HUES48 (cell line): ENCODE results near the gene LRRK1.

Source experiments
- H3K27ac ChIP-seq: one replicate; pipeline ENCODE4 v1.7.0; 2013; ENCODE audit warnings: low read depth, low read length, inconsistent platforms
- H3K27me3 ChIP-seq: 2 replicates; pipeline ENCODE4 v1.6.1; 2013; ENCODE audit warnings: mild to moderate bottlenecking, low read length; ENCODE audit not compliant: control insufficient read depth, insufficient read depth
- H3K36me3 ChIP-seq: 2 replicates; pipeline ENCODE4 v1.6.1; 2013; ENCODE audit warnings: low read length; ENCODE audit not compliant: control insufficient read depth, insufficient read depth
- H3K4me1 ChIP-seq: 2 replicates; pipeline ENCODE4 v1.6.1; 2013; ENCODE audit warnings: mild to moderate bottlenecking, low read length; ENCODE audit not compliant: control insufficient read depth, insufficient read depth
- H3K4me3 ChIP-seq: 2 replicates; pipeline ENCODE4 v1.5.1; 2013; ENCODE audit warnings: mild to moderate bottlenecking, low read depth, low read length
- H3K9ac ChIP-seq: 2 replicates; pipeline ENCODE4 v1.6.1; 2013; ENCODE audit warnings: mild to moderate bottlenecking, low read depth, low read length, moderate library complexity
- H3K9me3 ChIP-seq: 2 replicates; pipeline ENCODE4 v1.6.1; 2013; ENCODE audit warnings: low read length; ENCODE audit not compliant: control insufficient read depth, insufficient read depth

Gene LRRK1

GRCh38 chr15:101085311-101085700, 166.1 kb downstream of the LRRK1 start:
- Histone ChIP-seq H3K36me3 (no peaks in the 10 kb centered on the region), H3K27ac (no peak overlapping the region), H3K4me1 (no peaks in the 10 kb centered on the region), H3K27me3 (no peaks in the 10 kb centered on the region), H3K9me3 (no peaks in the 10 kb centered on the region), H3K9ac (no peak overlapping the region), H3K4me3 (no peak overlapping the region)

GRCh38 chr15:101086394-101087171, 167.4 kb downstream of the LRRK1 start:
- Histone ChIP-seq H3K27me3 (no peaks in the 10 kb centered on the region), H3K27ac (no peak overlapping the region), H3K9me3 (no peaks in the 10 kb centered on the region), H3K4me1 (no peaks in the 10 kb centered on the region), H3K9ac (no peak overlapping the region), H3K36me3 (no peaks in the 10 kb centered on the region), H3K4me3 (no peak overlapping the region)

- Histone ChIP-seq H3K9me3 (no peaks in the 10 kb centered on the region), H3K27me3 (no peaks in the 10 kb centered on the region), H3K36me3 (no peaks in the 10 kb centered on the region), H3K4me1 (no peaks in the 10 kb centered on the region), H3K27ac (no peak overlapping the region), H3K4me3 (no peak overlapping the region), H3K9ac (no peak overlapping the region)
Measured at GRCh38 chr15:101087172-101087769, 168.1 kb downstream of the LRRK1 start.

GRCh38 chr15:101088271-101088670, 169.1 kb downstream of the LRRK1 start:
- Histone ChIP-seq H3K27me3 (no peaks in the 10 kb centered on the region), H3K36me3 (no peaks in the 10 kb centered on the region), H3K27ac (no peak overlapping the region), H3K9me3 (no peaks in the 10 kb centered on the region), H3K4me1 (no peaks in the 10 kb centered on the region), H3K4me3 (no peak overlapping the region), H3K9ac (no peak overlapping the region)

DNA sequence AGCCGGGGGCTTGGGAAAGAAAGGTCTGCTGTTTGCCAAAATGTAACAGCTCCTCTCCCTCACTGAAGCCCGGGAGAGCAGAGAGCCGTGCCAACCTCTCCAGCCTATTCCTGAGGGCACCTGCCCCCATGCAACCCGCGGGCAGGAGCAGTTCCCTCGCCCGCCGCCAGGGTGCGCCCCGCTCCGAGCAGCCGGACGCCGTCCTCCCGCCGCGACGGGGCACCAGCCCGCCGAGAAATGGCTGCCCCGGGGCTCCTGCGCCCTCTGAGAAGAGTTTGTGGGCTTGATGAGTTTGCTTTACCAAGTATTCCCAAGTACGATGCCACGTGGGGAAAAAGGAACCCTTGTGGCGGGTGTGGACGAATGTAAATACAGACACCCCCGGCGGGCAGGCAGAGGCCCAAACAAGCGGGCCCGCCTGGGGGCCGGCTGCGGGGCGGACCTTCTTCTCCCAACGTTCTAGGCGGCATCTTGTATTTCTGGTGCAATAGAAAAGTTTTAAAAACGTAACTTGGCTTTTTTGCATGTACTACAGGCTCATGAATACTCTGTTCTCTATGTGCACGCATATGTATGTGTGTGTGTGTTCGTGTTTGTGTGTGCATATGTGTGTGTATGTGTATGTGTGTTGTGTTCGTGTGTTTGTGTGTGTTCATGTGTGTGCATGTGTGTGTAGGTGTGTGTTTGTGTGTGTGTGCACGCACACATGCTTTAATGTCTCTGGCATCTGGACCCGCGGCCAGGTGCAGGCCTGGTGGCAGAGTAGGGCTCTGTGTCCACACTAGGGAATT, 169.8 kb downstream of the LRRK1 start:
- H3K9ac ChIP-seq, result no peak overlapping the region
- H3K36me3 ChIP-seq, result no peaks in the 10 kb centered on the region
- no peaks in the 10 kb centered on the region for H3K9me3 ChIP-seq
- H3K27me3 ChIP-seq, result no peaks in the 10 kb centered on the region
- no peaks in the 10 kb centered on the region for H3K4me1 ChIP-seq
- H3K4me3 ChIP-seq, result no peak overlapping the region
- H3K27ac ChIP-seq, result no peak overlapping the region

DNA sequence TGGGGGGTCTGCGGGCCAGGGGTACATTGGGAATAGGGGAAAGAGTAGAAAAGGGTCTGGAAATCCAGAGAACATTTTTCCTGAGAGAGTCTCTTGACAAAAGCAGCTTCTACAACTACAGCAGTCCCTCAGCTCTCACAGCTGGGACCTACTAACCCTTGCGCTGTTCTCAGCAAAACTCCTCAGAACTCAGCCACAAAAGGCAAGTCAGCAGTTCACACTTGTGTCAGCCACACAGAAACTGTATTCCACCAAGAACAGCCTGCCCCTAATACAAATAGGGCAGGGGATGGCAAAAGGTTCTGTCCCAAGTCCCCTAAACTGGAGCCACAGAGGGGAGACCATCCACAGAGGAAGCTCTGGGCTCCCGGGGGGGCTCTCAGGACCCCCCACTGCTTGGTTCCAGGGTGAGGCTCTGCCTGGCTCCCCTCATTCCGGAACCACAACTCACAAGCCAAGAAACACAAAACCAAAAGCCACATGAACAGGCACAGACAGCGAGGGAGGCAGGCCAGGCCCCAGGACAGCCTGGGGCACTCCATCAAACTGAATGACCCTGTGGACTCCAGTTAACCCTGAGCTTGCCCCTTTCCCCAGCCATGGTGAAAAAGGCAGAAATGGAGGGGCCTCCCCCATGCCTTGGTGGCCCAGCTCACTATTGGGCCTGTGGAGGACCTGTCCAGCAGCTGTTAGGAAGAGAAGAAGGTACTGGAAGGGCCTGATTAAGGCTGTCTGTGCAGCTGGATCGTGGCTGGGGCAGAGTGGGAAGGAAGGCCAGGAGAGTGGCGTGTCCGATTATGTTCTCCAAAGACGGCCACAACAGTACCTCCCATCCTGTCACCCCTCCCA, 170.6 kb downstream of the LRRK1 start:
- no peak overlapping the region for H3K4me3 ChIP-seq
- H3K36me3 ChIP-seq, result no peaks in the 10 kb centered on the region
- H3K27me3 ChIP-seq, result no peaks in the 10 kb centered on the region
- no peaks in the 10 kb centered on the region for H3K4me1 ChIP-seq
- no peaks in the 10 kb centered on the region for H3K9me3 ChIP-seq
- H3K27ac ChIP-seq, result no peak overlapping the region
- H3K9ac ChIP-seq, result no peak overlapping the region

- Histone ChIP-seq H3K36me3 (no peaks in the 10 kb centered on the region), H3K4me3 (no peak overlapping the region), H3K27me3 (no peaks in the 10 kb centered on the region), H3K4me1 (no peaks in the 10 kb centered on the region), H3K9me3 (no peaks in the 10 kb centered on the region), H3K27ac (no peak overlapping the region), H3K9ac (no peak overlapping the region)
Measured at GRCh38 chr15:101090428-101090790, 171.3 kb downstream of the LRRK1 start.

DNA sequence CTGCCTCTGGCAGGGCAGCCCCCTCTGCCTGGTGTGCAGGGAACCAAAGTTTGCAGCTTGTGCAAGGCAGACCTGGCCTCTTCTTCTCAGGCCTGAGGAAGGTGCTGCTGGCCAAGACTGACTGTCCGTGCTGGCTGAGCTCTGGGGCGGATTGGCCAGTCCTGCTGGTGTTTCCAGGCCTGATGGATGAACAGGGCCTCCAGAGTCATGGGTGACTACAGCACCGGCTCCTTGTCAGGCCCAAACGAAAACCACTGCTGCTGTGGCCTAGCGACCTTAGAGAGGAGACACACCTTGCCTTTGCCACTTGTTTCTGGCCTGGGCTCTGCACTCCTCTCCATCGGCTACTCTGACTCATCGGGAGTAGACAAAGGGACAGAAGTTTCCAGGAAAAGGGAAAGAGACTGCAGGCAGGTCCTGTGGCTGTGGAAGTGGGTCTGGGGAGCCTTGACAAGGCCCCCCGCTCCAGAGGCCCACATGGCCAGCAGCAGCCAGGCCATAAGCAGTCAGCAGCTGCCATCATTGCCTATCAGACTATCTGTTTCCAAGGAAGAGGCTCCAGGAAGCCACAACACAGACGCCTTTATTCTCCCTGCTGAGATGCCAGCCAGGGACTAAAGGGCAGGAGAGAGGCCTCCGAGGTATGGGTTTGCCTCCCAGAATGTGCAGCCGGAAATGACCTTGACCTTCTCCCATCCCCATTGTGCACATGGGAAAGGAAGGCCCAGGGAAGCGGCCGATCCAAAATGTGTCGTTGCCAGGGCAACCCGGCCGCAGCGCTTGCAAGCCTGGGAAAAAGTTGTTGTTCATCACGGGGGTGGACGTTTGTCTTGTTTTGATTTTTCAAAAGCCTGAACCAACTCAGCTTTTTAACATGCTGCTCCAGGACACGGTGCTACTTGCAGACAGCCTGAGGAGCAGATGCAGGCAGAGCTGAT, 172.2 kb downstream of the LRRK1 start:
- Histone ChIP-seq H3K4me1 (no peaks in the 10 kb centered on the region), H3K9me3 (no peaks in the 10 kb centered on the region), H3K27ac (no peak overlapping the region), H3K27me3 (no peaks in the 10 kb centered on the region), H3K4me3 (no peak overlapping the region), H3K9ac (no peak overlapping the region), H3K36me3 (no peaks in the 10 kb centered on the region)

DNA sequence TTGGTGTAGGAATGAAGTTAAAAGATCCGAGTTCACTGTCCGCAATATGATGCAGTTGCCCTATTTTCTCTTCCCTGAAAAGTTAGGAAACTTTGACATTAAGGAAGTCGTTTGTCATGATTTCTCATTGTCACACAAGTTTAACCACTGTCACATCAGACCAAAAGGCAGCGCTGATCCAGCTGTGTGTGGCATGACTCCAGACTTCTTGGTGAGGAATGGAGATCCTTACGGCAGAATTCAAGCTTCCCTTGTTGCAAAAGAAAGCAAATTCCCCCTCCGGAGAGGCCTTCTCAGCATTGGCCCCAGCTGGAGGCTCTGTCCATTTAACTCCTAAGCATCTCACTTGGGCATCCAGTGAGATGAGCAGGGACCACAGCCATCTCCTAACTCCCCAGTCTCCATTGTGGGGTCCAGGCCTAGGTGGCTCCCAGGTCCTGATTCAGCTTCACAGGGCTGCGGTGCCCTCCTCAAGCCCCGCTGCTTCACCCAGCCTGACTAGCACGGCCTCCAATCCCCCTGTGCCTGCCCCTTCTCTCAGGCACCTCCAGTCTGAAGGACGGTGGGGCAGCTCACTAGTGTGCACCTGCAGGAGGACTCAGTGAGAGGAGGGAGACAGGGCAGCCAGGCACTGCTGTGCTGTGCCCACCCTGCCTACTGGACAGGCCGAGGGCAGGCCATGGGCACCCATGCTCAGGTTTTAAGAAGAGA, 173.2 kb downstream of the LRRK1 start:
- no peaks in the 10 kb centered on the region for H3K4me1 ChIP-seq
- H3K4me3 ChIP-seq, result no peak overlapping the region
- no peaks in the 10 kb centered on the region for H3K9me3 ChIP-seq
- H3K27ac ChIP-seq, result no peak overlapping the region
- H3K27me3 ChIP-seq, result no peaks in the 10 kb centered on the region
- H3K9ac ChIP-seq, result no peak overlapping the region
- H3K36me3 ChIP-seq, result no peaks in the 10 kb centered on the region
